Prostate gland (tissue), 2 donors: Measurements from ENCODE around the gene MDK.

Experiments used
- CTCF ChIP-seq, 4 experiments: fragments of 200-600 bp in 2 of 4; fragments of 450-650 bp in 2 of 4; sonication (generic) in 2 of 4; IDR thresholded peaks; 1 replicate in 3 of 4; 2 replicates in 1 of 4; pipeline ENCODE4 v1.5.1; 2016 to 2019; ENCODE audit warnings: antibody characterized with exemption in 4 of 4, mild to moderate bottlenecking in 2 of 4, moderate library complexity in 2 of 4
- POLR2A ChIP-seq: fragments of 450-650 bp; IDR thresholded peaks from one replicate; pipeline ENCODE4 v1.6.1; 2016; ENCODE audit warnings: antibody characterized with exemption, mild to moderate bottlenecking
- POLR2AphosphoS5 ChIP-seq: sonication (generic); formaldehyde crosslinking; IDR thresholded peaks from one replicate; pipeline ENCODE4 v1.6.1; 2017; ENCODE audit warnings: antibody characterized with exemption

GRCh38 chr11:46339816-46340215 lies 41.7 kb upstream of the MDK start:
- no peak for TF ChIP-seq POLR2AphosphoS5
- TF ChIP-seq CTCF (IDR thresholded peaks at IDR 0.05): no peak
- no peak for TF ChIP-seq POLR2A
